Endothelial cell of umbilical vein (primary cell): ENCODE data around the gene KRT83.

Experiments used
- CTCF ChIP-seq, 2 donors: IDR thresholded peaks; 1 replicate in 1 of 2; 2 replicates in 1 of 2; pipeline ENCODE4 v1.5.1; 2011; ENCODE audit warnings: low read length in 2 of 2, mild to moderate bottlenecking in 2 of 2, moderate library complexity in 2 of 2, control low read depth in 1 of 2, inconsistent platforms in 1 of 2, low read depth in 1 of 2; ENCODE audit not compliant: insufficient read depth in 1 of 2; ENCODE audit errors: extremely low read depth in 1 of 2
- EZH2 ChIP-seq: IDR thresholded peaks from 2 replicates; pipeline ENCODE4 v1.6.1; 2012; ENCODE audit warnings: borderline replicate concordance, low read depth, mild to moderate bottlenecking, moderate library complexity, low read length, inconsistent platforms; ENCODE audit not compliant: severe bottlenecking
- FOS ChIP-seq: IDR thresholded peaks from 2 replicates; pipeline ENCODE4 v1.6.1; 2011; ENCODE audit warnings: mild to moderate bottlenecking, low read length, moderate library complexity, borderline replicate concordance; ENCODE audit not compliant: insufficient read depth

DNA sequence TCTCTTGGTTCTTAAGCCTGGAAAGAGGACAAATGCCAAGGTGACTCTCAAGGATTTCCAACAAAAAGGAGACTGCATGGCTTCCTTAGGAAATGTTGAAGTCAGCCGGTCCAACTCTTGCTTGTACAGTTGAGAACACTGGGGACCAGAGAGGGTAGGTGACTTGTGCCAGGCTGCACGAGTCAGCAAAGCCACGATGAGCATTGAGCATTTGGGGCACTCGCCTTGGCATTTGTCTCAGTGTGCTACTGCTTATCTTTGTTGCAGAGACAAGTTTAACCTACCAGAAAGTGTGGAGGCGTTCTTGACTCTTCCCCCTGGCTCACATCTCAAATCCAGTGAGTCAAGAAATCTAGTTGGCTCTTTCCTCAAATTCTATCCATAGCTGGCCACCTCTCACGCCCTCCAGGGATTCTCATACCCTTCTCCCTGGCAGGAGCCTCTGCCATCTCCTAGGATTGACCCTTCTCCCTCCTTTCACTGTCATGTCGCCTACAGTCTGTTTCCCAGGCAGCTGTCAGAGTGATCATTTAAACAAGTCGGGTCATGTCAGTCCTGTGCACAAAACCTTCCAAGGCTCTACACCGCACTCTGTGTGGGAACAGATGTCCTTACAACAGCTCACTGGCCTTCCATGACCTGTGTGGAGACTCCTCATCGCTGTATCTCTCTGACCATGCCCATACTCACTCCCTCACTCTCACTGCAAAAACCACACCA lies 17.2 kb upstream of the KRT83 start:
- no peak for TF ChIP-seq FOS
- TF ChIP-seq EZH2: no peak
- TF ChIP-seq CTCF (IDR thresholded peaks at IDR 0.05; ENCODE audit: extremely low read depth in 1 of 2, insufficient read depth in 1 of 2, low read depth in 1 of 2, low read length in 2 of 2): no peak
